HEK293T (cell line): Measurements from ENCODE around the gene NDUFV3.
"Not testable (repeated sequence)": the region's sequence is repeated elsewhere in the genome, so short reads cannot be mapped to it uniquely, and the experiment has no call there.

Experiments
- CTCF ChIA-PET: fragments of 350-600 bp; formaldehyde crosslinking; extraction: SDS; loops from one replicate; lab custom pipeline; 2021; ENCODE audit warnings: antibody characterized with exemption, inconsistent platforms; lab: Yijun Ruan, JAX
- POLR2A ChIA-PET: fragments of 350-600 bp; formaldehyde crosslinking; extraction: SDS; loops from one replicate; lab custom pipeline; 2020; ENCODE audit warnings: antibody characterized with exemption, inconsistent platforms; lab: Yijun Ruan, JAX
- DNase-seq: peaks from one replicate; pipeline ENCODE4 v3.0.0; 2012; ENCODE audit warnings: mixed read lengths; ENCODE audit errors: extremely low spot score
- ARNT ChIP-seq: fragments of 450-650 bp; IDR thresholded peaks from 2 replicates; pipeline ENCODE4 v1.6.1; 2017; ENCODE audit warnings: mild to moderate bottlenecking
- BHLHE40 ChIP-seq: fragments of 450-650 bp; IDR thresholded peaks from 2 replicates; pipeline ENCODE4 v1.6.1; 2016; ENCODE audit warnings: mild to moderate bottlenecking, moderate library complexity, borderline replicate concordance
- CTBP1 ChIP-seq: fragments of 450-650 bp; IDR thresholded peaks from 2 replicates; pipeline ENCODE4 v1.6.1; 2016; ENCODE audit warnings: borderline replicate concordance
- ELF4 ChIP-seq: fragments of 450-650 bp; IDR thresholded peaks from 2 replicates; pipeline ENCODE4 v1.6.1; 2017; ENCODE audit warnings: antibody characterized with exemption
- FOXA1 ChIP-seq: fragments of 450-650 bp; IDR thresholded peaks from 2 replicates; pipeline ENCODE4 v1.6.1; 2016; ENCODE audit warnings: mild to moderate bottlenecking
- FOXK2 ChIP-seq: fragments of 450-650 bp; IDR thresholded peaks from 2 replicates; pipeline ENCODE4 v1.6.1; 2016; ENCODE audit warnings: mild to moderate bottlenecking
- FOXM1 ChIP-seq: fragments of 450-650 bp; IDR thresholded peaks from 2 replicates; pipeline ENCODE4 v1.6.1; 2017; ENCODE audit warnings: mild to moderate bottlenecking, borderline replicate concordance
- HDGF ChIP-seq: fragments of 450-650 bp; IDR thresholded peaks from 2 replicates; pipeline ENCODE4 v1.6.1; 2017; ENCODE audit warnings: antibody characterized with exemption, borderline replicate concordance
- L3MBTL2 ChIP-seq: fragments of 450-650 bp; conservative IDR thresholded peaks from 2 replicates; pipeline ENCODE4 v1.6.1; 2016; ENCODE audit warnings: mild to moderate bottlenecking
- LEF1 ChIP-seq: fragments of 450-650 bp; IDR thresholded peaks from 2 replicates; pipeline ENCODE4 v1.6.1; 2017; ENCODE audit warnings: mild to moderate bottlenecking, borderline replicate concordance
- NFRKB ChIP-seq: fragments of 450-650 bp; IDR thresholded peaks from 2 replicates; pipeline ENCODE4 v1.6.1; 2016; ENCODE audit warnings: mild to moderate bottlenecking, moderate library complexity
- SP1 ChIP-seq: fragments of 450-650 bp; IDR thresholded peaks from 2 replicates; pipeline ENCODE4 v1.6.1; 2017
- SUZ12 ChIP-seq: fragments of 450-650 bp; IDR thresholded peaks from 2 replicates; pipeline ENCODE4 v1.6.1; 2016; ENCODE audit warnings: mild to moderate bottlenecking
- TARDBP ChIP-seq: fragments of 450-650 bp; IDR thresholded peaks from 2 replicates; pipeline ENCODE4 v1.6.1; 2016
- ZNF384 ChIP-seq: fragments of 450-650 bp; IDR thresholded peaks from 2 replicates; pipeline ENCODE4 v1.6.1; 2016
- TF ChIP-seq, protein P1 (sequence below): fragments of 450-650 bp; IDR thresholded peaks from 2 replicates; pipeline ENCODE4 v1.6.1; 2016

Gene NDUFV3

DNA sequence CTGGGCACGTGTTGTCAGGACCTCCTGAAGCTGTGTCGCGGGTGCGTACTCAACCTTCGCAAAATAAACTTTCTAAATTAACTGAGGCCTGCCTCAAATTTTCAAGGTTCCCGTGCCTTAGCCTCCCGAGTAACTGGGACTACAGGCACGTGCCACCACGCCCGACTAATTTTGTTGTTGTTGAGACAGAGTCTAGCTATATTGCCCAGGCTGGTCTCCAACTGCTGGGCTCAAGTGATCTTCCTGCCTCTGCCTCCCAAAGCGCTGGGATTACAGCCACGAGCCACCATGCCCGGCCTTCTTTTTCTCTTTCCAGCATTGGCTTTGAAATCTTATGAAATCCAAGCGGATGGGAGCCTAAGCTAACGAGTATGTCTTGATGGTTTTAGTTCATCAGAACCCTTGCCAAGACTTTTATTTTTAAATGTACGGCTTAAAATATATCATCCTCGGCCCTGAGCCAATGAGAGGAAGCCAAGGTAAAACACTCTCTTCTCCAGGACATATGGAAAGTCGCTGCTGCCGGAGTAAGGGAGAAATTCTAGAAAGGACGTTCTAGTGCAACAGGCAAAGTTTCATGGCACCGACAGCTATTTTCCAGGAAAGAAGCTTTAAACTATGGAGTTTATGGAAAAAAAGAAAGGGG lies 45.0 kb downstream of the NDUFV3 start:
- no peak for TF ChIP-seq NFRKB
- no peak for TF ChIP-seq LEF1
- no peak for TF ChIP-seq FOXM1
- TF ChIP-seq FOXK2 = no peak
- no peak for TF ChIP-seq TARDBP
- no peak for DNase-seq
- POLR2A ChIA-PET = no interaction called here
- CTCF ChIA-PET = interaction anchor here (0.6 kb wide), 1 partner anchor 29 kb away, joined by 3 read pairs; no protein-coding TSS in a partner anchor

DNA sequence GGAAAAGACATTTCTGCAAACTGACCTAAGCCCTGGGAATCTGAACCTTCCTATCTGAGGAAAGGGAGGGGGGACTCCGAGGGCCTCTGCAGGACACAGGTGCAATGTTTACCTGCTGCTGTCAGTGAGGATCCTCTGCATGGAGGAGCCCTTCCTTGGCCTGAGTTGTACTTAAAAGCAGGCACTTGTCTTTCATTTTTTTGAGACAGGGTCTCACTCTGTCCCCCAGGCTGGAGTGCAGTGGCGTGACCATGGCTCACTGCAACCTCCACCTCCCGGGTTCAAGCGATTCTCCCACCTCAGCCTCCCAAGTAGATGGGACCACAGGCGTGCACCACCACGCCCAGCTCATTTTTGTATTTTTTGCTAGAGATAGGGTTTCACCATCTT lies 45.5 kb downstream of the NDUFV3 start:
- POLR2A ChIA-PET, DNase-seq: not testable (repeated sequence)
- CTCF ChIA-PET = interaction anchor here (0.6 kb wide), 1 partner anchor 29 kb away, joined by 3 read pairs; no protein-coding TSS in a partner anchor

GRCh38 chr21:42939582-42940413 lies 46.7 kb downstream of the NDUFV3 start:
- ChIA-PET POLR2A (no interaction called here), CTCF (no interaction called here)
- DNase-seq = no peak
- no peak for TF ChIP-seq NFRKB
- TF ChIP-seq FOXM1 = no peak
- TF ChIP-seq SP1 = no peak
- TF ChIP-seq, protein P1, sequence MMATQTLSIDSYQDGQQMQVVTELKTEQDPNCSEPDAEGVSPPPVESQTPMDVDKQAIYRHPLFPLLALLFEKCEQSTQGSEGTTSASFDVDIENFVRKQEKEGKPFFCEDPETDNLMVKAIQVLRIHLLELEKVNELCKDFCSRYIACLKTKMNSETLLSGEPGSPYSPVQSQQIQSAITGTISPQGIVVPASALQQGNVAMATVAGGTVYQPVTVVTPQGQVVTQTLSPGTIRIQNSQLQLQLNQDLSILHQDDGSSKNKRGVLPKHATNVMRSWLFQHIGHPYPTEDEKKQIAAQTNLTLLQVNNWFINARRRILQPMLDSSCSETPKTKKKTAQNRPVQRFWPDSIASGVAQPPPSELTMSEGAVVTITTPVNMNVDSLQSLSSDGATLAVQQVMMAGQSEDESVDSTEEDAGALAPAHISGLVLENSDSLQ = no peak
- TF ChIP-seq BHLHE40 = no peak
- no peak for TF ChIP-seq LEF1
- TF ChIP-seq ZNF384 = no peak

- no peak for TF ChIP-seq HDGF
- TF ChIP-seq CTBP1 = no peak
- TF ChIP-seq ELF4 = no peak
- no peak for TF ChIP-seq BHLHE40
- TF ChIP-seq, protein P1 = no peak
- no peak for TF ChIP-seq ZNF384
- TF ChIP-seq FOXM1 = no peak
- no peak for TF ChIP-seq NFRKB
- no peak for TF ChIP-seq FOXK2
- no peak for TF ChIP-seq LEF1
- TF ChIP-seq SUZ12 = no peak
- TF ChIP-seq FOXA1 = no peak
- TF ChIP-seq SP1 = no peak
- ChIA-PET POLR2A (no interaction called here), CTCF (no interaction called here)
- DNase-seq = no peak
Measured at GRCh38 chr21:42941696-42942085, 48.6 kb downstream of the NDUFV3 start.

- POLR2A ChIA-PET = no interaction called here
- CTCF ChIA-PET = no interaction called here
- no peak for DNase-seq
- TF ChIP-seq TARDBP (no peak), NFRKB (no peak), SP1 (no peak), HDGF (no peak), ZNF384 (no peak), BHLHE40 (no peak), ELF4 (no peak), FOXA1 (no peak), ARNT (no peak), CTBP1 (no peak), SUZ12 (no peak), FOXK2 (no peak), L3MBTL2 (no peak), FOXM1 (no peak), LEF1 (no peak)
- TF ChIP-seq, protein P1 = no peak
Measured at GRCh38 chr21:42942244-42942643, 49.1 kb downstream of the NDUFV3 start.

- CTCF ChIA-PET, POLR2A ChIA-PET, DNase-seq: not testable (repeated sequence)
Measured at GRCh38 chr21:42949094-42949755, 56.1 kb downstream of the NDUFV3 start.

DNA sequence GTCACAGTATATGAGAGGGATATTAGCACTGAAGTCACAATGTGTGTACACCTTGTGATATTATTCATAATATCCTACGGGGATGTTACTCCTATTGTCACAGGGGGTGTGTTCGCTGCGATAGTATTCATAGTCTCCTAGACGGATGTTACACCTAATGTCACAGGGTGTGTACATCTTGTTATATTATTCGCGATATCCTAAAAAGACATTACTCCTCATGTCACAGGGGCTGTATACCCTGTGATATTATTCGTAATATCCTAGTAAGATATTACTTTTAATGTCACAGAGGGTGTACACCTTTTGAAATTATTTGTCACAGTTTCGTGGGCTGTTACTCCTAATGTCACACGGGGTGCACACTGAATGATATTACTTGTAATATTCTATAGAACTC lies 58.1 kb downstream of the NDUFV3 start:
- CTCF ChIA-PET, DNase-seq, POLR2A ChIA-PET: not testable (repeated sequence)
